OCI-LY1 (cell line): ENCODE results near the gene ZDHHC1.

Experiments
- EZH2 ChIP-seq: fragments of 200-600 bp; sonication (generic), shearing (Covaris generic); IDR thresholded peaks from 2 replicates; pipeline ENCODE4 v1.8.0; 2017; ENCODE audit warnings: borderline replicate concordance, mixed run types, mild to moderate bottlenecking, antibody characterized with exemption, low read length, moderate library complexity, mixed read lengths
- TF ChIP-seq, protein P1 (sequence below): fragments of 200-600 bp; sonication (generic), shearing (Covaris generic); IDR thresholded peaks from 2 replicates; pipeline ENCODE4 v1.5.1; 2017; ENCODE audit warnings: mild to moderate bottlenecking, antibody characterized with exemption, low read length, moderate library complexity, mixed read lengths

- TF ChIP-seq EZH2: no peak
- TF ChIP-seq, protein P1, sequence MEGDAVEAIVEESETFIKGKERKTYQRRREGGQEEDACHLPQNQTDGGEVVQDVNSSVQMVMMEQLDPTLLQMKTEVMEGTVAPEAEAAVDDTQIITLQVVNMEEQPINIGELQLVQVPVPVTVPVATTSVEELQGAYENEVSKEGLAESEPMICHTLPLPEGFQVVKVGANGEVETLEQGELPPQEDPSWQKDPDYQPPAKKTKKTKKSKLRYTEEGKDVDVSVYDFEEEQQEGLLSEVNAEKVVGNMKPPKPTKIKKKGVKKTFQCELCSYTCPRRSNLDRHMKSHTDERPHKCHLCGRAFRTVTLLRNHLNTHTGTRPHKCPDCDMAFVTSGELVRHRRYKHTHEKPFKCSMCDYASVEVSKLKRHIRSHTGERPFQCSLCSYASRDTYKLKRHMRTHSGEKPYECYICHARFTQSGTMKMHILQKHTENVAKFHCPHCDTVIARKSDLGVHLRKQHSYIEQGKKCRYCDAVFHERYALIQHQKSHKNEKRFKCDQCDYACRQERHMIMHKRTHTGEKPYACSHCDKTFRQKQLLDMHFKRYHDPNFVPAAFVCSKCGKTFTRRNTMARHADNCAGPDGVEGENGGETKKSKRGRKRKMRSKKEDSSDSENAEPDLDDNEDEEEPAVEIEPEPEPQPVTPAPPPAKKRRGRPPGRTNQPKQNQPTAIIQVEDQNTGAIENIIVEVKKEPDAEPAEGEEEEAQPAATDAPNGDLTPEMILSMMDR: no peak
Observed at GRCh38 chr16:67458121-67458641, 41.9 kb upstream of the ZDHHC1 start.
